Cardiac ventricle fibroblast (primary cell): Measurements from ENCODE around the gene TMSB4X. TPM values are rescaled to one million over a fixed set of nuclear protein-coding genes. Genes with fewer than 3 reads are reported as not detected.

ENCODE experiments used
- total RNA-seq: library from RNA; depleted of rRNA; stranded (reverse); fragments of >200 nt; gene quantifications from 2 replicates; pipeline ENCODE4 v1.2.3, GENCODE V29; 2015

Gene TMSB4X
- 2,382 and 2,716 TPM in 2 replicates for total RNA-seq

DNA sequence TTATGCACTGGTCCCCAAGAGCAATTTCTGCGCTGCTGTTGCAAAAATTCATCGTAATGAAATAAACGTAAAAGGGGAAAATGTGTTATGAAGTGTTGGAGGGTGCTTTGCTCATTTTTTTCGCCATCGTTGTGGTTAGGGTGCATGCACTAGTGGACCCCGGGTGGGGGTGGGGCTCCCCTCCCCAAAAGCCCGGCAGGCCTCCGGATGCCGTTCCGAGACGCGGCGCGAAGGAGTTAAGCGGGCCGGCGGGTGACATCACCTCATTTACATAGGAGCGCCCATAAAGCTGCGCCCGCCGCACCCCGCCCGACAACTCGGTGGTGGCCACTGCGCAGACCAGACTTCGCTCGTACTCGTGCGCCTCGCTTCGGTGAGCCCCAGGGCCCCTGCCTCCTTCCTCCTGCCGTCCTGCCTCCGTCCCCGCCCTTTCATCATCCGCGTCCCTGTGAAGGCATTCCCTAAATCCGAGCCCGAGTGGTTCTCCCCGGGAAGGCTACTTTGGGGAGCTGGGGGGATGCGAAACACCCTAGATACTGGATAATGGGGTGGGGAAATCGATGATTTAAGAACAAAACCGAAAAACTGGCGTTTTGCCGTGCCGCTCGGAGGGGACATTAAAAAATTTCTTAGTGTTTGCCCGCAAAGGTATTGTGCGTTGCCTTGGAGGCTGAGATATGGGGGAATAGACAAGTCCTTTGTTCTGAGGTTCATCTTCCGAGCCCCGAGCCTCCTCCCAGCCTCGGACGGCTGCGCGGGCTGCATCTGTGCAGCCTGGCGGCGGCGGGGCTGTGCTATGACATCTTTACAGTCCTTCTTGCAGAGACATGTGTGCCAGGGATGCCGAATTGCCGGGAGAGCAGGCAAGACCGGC, at the start of gene TMSB4X:
TMSB4X (plus strand) TSS at position 315 of the 874 bp plus-strand sequence.

Other genes starting within 250 kb of the TMSB4X start
- gene PRPS2, start 183.7 kb upstream of the TMSB4X start, total RNA-seq, result 24.8 and 28.3 TPM in 2 replicates
- gene TLR7, start 108.0 kb upstream of the TMSB4X start, total RNA-seq, result not detected in 2 replicates
- gene TLR8, start 68.5 kb upstream of the TMSB4X start, total RNA-seq, result not detected in 2 replicates
- gene FAM9C, start 69.5 kb downstream of the TMSB4X start, total RNA-seq, result not detected in 2 replicates